HG02763 (cell line): ENCODE measurements around the gene C1GALT1.
"Not testable (repeated sequence)": the region's sequence is repeated elsewhere in the genome, so short reads cannot be mapped to it uniquely, and the experiment has no call there.

Experiments used
- ATAC-seq: cut with Tn5 transposase; IDR thresholded peaks from one replicate; pipeline ENCODE4 v1.9.1; 2021; ENCODE audit warnings: mild to moderate bottlenecking, moderate library complexity; ENCODE audit not compliant: unreplicated experiment

C1GALT1 gene

GRCh38 chr7:7166318-7166717 is 16.0 kb upstream of the C1GALT1 start:
- no peak for ATAC-seq

- no peak for ATAC-seq
Measured at GRCh38 chr7:7169296-7169695, 13.0 kb upstream of the C1GALT1 start.

- no peak for ATAC-seq
Measured at GRCh38 chr7:7173956-7174632, 8.2 kb upstream of the C1GALT1 start.

GRCh38 chr7:7175075-7175695 is 7.2 kb upstream of the C1GALT1 start:
- ATAC-seq, result no peak

GRCh38 chr7:7176406-7177043 is 5.8 kb upstream of the C1GALT1 start:
- no peak for ATAC-seq

- ATAC-seq, result no peak
Measured at GRCh38 chr7:7177044-7177517, 5.3 kb upstream of the C1GALT1 start.

GRCh38 chr7:7178081-7178480 is 4.3 kb upstream of the C1GALT1 start:
- no peak for ATAC-seq

GRCh38 chr7:7178906-7179305 is 3.4 kb upstream of the C1GALT1 start:
- no peak for ATAC-seq

GRCh38 chr7:7180725-7181449 is 1.5 kb upstream of the C1GALT1 start:
- no peak for ATAC-seq

- ATAC-seq, result peak; percentile 32
Measured at GRCh38 chr7:7181519-7182155, 707 bp upstream of the C1GALT1 start.

- ATAC-seq, result peak; percentile 24
Measured at GRCh38 chr7:7183061-7183837, 905 bp downstream of the C1GALT1 start.

GRCh38 chr7:7183838-7184463 is 1.6 kb downstream of the C1GALT1 start:
- ATAC-seq, result no peak

GRCh38 chr7:7185371-7185989 is 3.1 kb downstream of the C1GALT1 start:
- no peak for ATAC-seq

- ATAC-seq, result no peak
Measured at GRCh38 chr7:7188091-7188490, 5.7 kb downstream of the C1GALT1 start.

- ATAC-seq, result no peak
Measured at GRCh38 chr7:7188742-7189141, 6.4 kb downstream of the C1GALT1 start.

- no peak for ATAC-seq
Measured at GRCh38 chr7:7190142-7190541, 7.8 kb downstream of the C1GALT1 start.

- no peak for ATAC-seq
Measured at GRCh38 chr7:7191137-7191536, 8.8 kb downstream of the C1GALT1 start.

- not testable (repeated sequence) for ATAC-seq
Measured at GRCh38 chr7:7192798-7193788, 10.7 kb downstream of the C1GALT1 start.
